ENCODE measurements around the gene PRLHR.
A peak's percentile ranks its signal among the peaks of the same experiment; 100 is the strongest.

PRLHR gene

DNA sequence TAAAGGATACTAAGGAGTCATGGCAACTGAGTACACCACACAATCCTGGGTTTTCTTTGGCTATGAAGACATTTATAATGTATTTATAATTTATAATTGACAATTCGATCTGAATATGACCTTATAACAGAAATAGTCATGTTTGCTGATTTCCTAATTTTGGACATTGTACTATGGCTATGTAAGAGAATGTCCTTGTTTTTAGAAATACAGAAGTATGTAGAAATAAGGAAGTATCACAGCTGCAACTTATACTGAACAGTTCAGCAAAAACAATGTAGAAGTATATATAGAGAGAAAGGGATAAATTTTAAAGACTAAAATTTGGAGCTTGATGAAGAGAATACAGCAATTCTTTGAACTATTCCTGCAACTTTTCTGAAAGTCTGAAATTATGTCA is 32.6 kb downstream of the PRLHR start:
- H3K27ac Mint-ChIP-seq: no peak overlapping the region
- ATAC-seq (replicated peaks) (no peak), DNase-seq (no peak)
- peaks cover 34 to 36% of the 10 kb centered on the region in 2 donors for H3K27me3 Mint-ChIP-seq
- peaks cover 4 to 8% of the 10 kb centered on the region in 2 donors for H3K9me3 Mint-ChIP-seq
- no peak overlapping the region for H3K4me3 Mint-ChIP-seq
- no peaks in the 10 kb centered on the region for H3K36me3 Mint-ChIP-seq
- H3K4me1 Mint-ChIP-seq: no peaks in the 10 kb centered on the region

- DNase-seq (no peak), ATAC-seq (replicated peaks) (no peak)
- no peak overlapping the region for H3K27ac Mint-ChIP-seq
- H3K27me3 Mint-ChIP-seq: peaks cover 20 to 49% of the 10 kb centered on the region in 2 donors
- H3K36me3 Mint-ChIP-seq: no peaks in the 10 kb centered on the region
- H3K4me1 Mint-ChIP-seq: no peaks in the 10 kb centered on the region
- H3K4me3 Mint-ChIP-seq: no peak overlapping the region
- H3K9me3 Mint-ChIP-seq: peaks cover 4 to 13% of the 10 kb centered on the region in 2 donors
These were observed 37.5 kb downstream of the PRLHR start for GRCh38 chr10:118557946-118558345.

DNA sequence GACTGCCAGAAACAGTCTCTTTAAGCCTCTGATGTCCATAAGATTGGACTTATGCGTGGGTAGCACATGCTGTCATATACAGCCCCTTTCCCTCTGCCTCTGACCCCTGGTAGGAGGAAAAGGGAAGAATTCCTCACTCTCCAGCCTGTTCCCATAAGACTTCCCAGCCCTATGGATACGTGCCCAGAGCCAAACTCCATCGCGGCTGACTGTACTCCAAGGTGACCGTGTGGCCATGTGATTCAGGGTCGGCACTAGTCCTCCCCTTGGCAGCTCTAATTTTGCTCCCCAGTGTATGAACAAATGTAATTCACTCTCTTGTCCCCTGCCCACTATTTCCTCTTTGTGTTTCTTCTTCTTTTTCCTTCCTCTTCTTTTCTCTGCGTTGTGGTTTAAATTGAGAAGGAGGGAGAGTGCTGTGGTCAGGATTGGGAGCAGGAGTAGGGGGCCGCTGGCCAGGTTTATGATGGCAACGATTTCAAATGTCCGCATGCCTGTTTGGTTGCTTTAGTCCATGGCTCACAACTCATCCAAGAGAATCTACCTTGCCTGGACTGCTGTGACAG is 43.8 kb downstream of the PRLHR start:
- peaks cover 3 to 9% of the 10 kb centered on the region in 2 donors for H3K9me3 Mint-ChIP-seq
- H3K4me3 Mint-ChIP-seq: no peak overlapping the region
- H3K4me1 Mint-ChIP-seq: peaks cover 0 to 5% of the 10 kb centered on the region in 2 donors
- no peaks in the 10 kb centered on the region for H3K36me3 Mint-ChIP-seq
- H3K27ac Mint-ChIP-seq: no peak overlapping the region
- no peak for ATAC-seq (replicated peaks)
- DNase-seq: no peak
- peaks cover 21 to 76% of the 10 kb centered on the region in 2 donors for H3K27me3 Mint-ChIP-seq

DNA sequence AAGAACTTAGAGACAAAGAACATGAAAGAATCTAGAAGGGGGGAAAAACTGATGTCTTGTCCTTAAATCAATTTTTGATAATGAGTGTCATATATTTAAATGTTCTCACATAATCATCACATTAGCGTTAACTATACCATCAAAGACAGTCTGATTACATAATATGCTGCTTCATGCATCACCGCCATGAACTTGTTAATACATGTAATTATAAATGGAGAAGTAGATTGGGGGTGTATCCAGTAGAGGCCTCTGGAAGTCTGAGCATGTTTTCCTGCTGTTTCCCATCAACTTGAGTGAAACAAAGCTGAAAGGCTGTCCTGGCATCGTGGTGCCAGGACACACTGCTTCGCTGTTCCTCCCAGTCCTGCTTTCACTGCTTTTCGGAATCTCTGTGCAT is 48.2 kb downstream of the PRLHR start:
- peaks cover 45 to 77% of the 10 kb centered on the region in 2 donors for H3K27me3 Mint-ChIP-seq

DNA sequence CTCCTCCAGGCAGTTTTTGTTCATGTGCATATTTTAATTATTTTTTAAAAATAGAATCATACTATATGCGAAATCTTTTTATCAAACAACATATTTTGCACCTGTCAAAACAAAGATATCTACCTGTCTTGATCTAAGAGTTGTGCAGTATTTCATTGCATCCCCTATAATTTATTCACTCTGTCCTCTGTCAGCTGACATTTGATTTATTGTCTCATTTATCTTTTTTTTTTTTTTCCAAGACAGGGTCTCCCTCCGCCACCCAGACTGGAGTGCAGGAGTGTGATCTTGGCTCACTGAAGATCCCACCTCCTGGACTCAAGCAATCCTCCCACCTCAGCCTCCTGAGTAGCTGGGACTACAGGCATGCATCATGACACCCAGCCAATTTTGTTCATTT is 49.0 kb downstream of the PRLHR start:
- no peak overlapping the region for H3K4me3 Mint-ChIP-seq
- ATAC-seq (replicated peaks) (no peak), DNase-seq (no peak)
- H3K27ac Mint-ChIP-seq: no peak overlapping the region
- H3K4me1 Mint-ChIP-seq: no peaks in the 10 kb centered on the region
- H3K36me3 Mint-ChIP-seq: no peaks in the 10 kb centered on the region
- peaks cover 45 to 77% of the 10 kb centered on the region in 2 donors for H3K27me3 Mint-ChIP-seq
- peaks cover 0 to 4% of the 10 kb centered on the region in 2 donors for H3K9me3 Mint-ChIP-seq

More for the DNA sequence above, 48.2 kb downstream of the PRLHR start:
- peaks cover 3 to 4% of the 10 kb centered on the region in 2 donors for H3K9me3 Mint-ChIP-seq
- H3K36me3 Mint-ChIP-seq: no peaks in the 10 kb centered on the region
- ATAC-seq (replicated peaks): no peak
- no peak overlapping the region for H3K27ac Mint-ChIP-seq
- no peak overlapping the region for H3K4me3 Mint-ChIP-seq
- peaks cover 0 to 5% of the 10 kb centered on the region in 2 donors for H3K4me1 Mint-ChIP-seq
- no peak for DNase-seq

- no peak for ATAC-seq (replicated peaks)
- DNase-seq: no peak
- H3K27me3 Mint-ChIP-seq: peaks cover 45 to 71% of the 10 kb centered on the region in 2 donors
- no peak overlapping the region for H3K27ac Mint-ChIP-seq
- no peaks in the 10 kb centered on the region for H3K4me1 Mint-ChIP-seq
- H3K9me3 Mint-ChIP-seq: peaks cover 0 to 4% of the 10 kb centered on the region in 2 donors
- H3K36me3 Mint-ChIP-seq: no peaks in the 10 kb centered on the region
- no peak overlapping the region for H3K4me3 Mint-ChIP-seq
These were observed 50.1 kb downstream of the PRLHR start for GRCh38 chr10:118545381-118545780.

DNA sequence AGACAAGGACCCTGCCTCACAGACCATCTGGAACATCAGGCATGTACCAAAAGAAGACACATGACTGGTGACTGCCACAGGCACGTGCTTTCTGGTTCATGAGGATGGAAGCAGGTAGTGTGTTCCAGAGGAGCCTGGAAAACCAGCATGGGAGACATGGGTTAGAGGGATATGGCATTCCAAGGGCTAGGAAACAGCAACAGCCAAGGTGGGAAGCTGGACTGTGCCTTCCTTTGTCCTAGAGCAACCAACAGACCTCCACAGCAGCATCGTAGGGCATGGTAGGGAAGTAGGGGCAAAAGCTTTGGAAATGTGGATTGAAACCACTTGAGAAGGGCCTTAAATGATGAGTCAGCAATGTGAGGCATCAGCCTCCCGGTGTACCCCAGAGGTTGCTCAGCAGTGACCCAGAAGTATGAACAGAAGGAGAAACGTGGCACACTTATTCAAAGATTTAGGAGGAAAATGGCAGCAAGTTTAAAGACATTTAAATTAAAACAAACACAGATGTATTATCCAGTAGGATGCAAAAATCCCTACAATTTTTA is 51.0 kb downstream of the PRLHR start:
- no peak for ATAC-seq (replicated peaks)
- Mint-ChIP-seq H3K4me1 (no peaks in the 10 kb centered on the region), H3K27me3 (peaks cover 48 to 69% of the 10 kb centered on the region in 2 donors)

DNA sequence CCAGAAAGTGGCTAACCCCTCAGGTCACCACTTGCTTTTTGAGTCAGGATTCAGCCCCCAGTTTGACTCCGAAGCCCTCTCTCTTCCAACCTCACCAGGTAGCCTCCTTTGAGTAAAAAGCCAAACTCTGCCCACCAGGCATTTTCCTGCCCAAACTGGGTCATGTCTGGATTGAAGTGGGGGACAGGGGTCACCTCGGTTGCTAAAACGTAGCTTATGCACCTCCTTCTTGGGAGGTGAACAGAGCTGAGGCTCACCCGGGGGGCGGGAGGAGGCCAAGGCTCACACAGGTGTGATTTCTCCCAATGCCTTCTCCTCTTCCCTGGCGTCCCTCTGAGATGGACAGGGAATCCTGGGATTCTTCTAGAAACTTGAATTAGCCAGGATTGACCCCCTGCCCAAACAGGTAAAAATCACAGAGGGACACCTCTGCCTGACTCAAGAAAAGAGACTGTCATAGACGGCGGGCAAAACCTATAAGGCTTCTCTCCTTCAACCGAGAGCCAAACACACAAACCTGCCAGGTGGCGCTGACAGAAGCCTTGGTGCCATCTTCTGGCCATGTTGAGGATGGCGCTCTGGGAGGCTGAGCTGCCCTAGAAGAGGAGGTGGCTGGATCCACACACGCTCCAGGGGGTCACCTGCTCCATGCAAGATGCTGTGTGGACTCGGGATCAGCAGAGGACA is 51.6 kb downstream of the PRLHR start:
- H3K4me1 Mint-ChIP-seq: no peaks in the 10 kb centered on the region
- H3K27me3 Mint-ChIP-seq: peaks cover 54 to 75% of the 10 kb centered on the region in 2 donors
- no peak overlapping the region for H3K4me3 Mint-ChIP-seq
- ATAC-seq (replicated peaks) (peak; percentile 80 to 85), DNase-seq (peak; percentile 20)
- H3K9me3 Mint-ChIP-seq: peaks cover 0 to 4% of the 10 kb centered on the region in 2 donors
- no peak overlapping the region for H3K27ac Mint-ChIP-seq
- no peaks in the 10 kb centered on the region for H3K36me3 Mint-ChIP-seq

More for the DNA sequence above, 51.0 kb downstream of the PRLHR start:
- Mint-ChIP-seq H3K36me3 (no peaks in the 10 kb centered on the region), H3K9me3 (peaks cover 0 to 4% of the 10 kb centered on the region in 2 donors), H3K27ac (no peak overlapping the region), H3K4me3 (no peak overlapping the region)
- no peak for DNase-seq

DNA sequence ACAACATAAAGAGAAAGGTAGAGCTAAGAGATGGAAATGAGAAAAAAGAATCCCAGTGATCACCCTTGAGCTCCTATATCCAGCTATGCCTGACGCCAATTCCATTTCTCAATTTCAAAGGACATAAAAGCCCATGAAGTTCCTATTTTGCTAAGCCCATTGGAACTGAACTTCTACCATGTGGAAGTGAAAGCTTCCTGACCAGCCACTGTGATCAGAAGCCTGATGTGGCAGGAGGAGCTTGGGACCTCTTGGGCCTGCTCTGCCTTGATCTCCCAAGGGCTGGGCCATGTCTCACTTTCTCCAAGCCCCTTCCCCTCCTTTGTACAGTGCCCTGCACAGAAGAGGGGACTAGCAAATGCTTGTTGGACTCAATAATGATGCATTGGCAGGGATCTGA is 52.7 kb downstream of the PRLHR start:
- H3K27ac Mint-ChIP-seq: no peak overlapping the region

DNA sequence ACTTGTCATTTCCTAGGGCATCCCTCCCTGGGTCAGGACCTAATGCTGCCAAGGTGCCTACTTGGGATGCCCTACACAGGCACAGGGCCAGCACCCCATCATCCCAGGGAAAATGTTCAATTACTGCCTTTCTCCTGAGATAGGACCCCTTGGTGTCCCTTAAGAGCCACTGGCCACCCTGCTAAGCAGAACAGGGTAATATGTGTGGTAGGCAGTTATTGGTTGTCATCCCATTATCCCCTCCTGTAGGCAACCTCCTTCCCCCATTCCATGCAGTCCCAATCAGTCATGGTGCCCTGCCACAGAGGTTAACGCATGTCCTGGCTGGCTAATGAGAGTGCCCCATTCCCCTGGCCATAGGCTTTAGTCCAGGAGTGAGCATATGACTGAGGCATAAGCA is 53.2 kb downstream of the PRLHR start:
- H3K4me1 Mint-ChIP-seq: no peaks in the 10 kb centered on the region
- H3K9me3 Mint-ChIP-seq: no peaks in the 10 kb centered on the region
- ATAC-seq (replicated peaks) (no peak), DNase-seq (no peak)
- H3K27ac Mint-ChIP-seq: no peak overlapping the region
- peaks cover 50 to 64% of the 10 kb centered on the region in 2 donors for H3K27me3 Mint-ChIP-seq
- no peak overlapping the region for H3K4me3 Mint-ChIP-seq
- H3K36me3 Mint-ChIP-seq: no peaks in the 10 kb centered on the region

More for the DNA sequence above, 52.7 kb downstream of the PRLHR start:
- Mint-ChIP-seq H3K4me1 (no peaks in the 10 kb centered on the region), H3K4me3 (no peak overlapping the region), H3K36me3 (no peaks in the 10 kb centered on the region), H3K9me3 (no peaks in the 10 kb centered on the region), H3K27me3 (peaks cover 50 to 69% of the 10 kb centered on the region in 2 donors)
- ATAC-seq (replicated peaks): no peak
- DNase-seq: no peak

DNA sequence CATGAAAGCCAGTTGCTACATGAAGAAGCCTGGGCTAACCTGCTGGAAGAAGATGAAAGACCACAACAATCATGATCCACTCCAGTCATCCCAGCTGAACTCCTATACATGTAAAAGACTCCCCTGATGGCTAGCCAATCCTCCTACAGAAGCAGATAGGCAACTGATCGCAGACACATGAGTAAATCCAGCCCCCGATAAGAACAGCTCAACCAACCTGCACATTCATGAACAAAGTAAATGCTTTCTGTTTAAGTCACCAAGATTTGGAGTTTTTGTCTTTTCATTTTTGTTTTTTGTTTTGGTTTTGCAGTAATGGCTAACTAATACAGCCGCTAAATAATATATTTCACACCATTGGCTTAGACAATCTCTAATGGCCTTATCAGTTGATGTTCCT is 53.7 kb downstream of the PRLHR start:
- H3K27me3 Mint-ChIP-seq: peaks cover 50 to 59% of the 10 kb centered on the region in 2 donors
- no peaks in the 10 kb centered on the region for H3K4me1 Mint-ChIP-seq
- DNase-seq (no peak), ATAC-seq (replicated peaks) (no peak)
- H3K27ac Mint-ChIP-seq: no peak overlapping the region
- H3K4me3 Mint-ChIP-seq: no peak overlapping the region
- H3K36me3 Mint-ChIP-seq: no peaks in the 10 kb centered on the region
- no peaks in the 10 kb centered on the region for H3K9me3 Mint-ChIP-seq

All from stimulated activated naive B cell treated with anti-CD40 and anti-IgM and Interleukin-4, amounts not matched to agents 10 μg/mL and 1 μg/mL and 100 μg/mL, for 72 hours (primary cell).